HCT116 (cell line): ENCODE results near the gene ITIH3. TPM values are rescaled to one million over a fixed set of nuclear protein-coding genes. Genes with fewer than 3 reads are reported as not detected.

Experiments
- ATAC-seq: fragments of 200-7000 bp; cut with Tn5 transposase; 2 replicates; pipeline ENCODE4 v1.9.1; 2020; ENCODE audit warnings: mild to moderate bottlenecking, moderate library complexity
- BruUV-seq: library from RNA; stranded (reverse); fragments of 400-500 nt; replicated peaks from 2 replicates; lab custom pipeline; 2021; lab: Mats Ljungman, UMichigan
- CTCF ChIA-PET: fragments of 300-600 bp; sonication (Branson Sonifier 250); formaldehyde crosslinking; loops from one replicate; lab custom pipeline; 2021; ENCODE audit warnings: antibody characterized with exemption; lab: Charles Lee
- POLR2A ChIA-PET: fragments of 300-600, 350-600 bp; sonication (Branson Sonifier 250); formaldehyde crosslinking; loops from one replicate; lab custom pipeline; 2021; ENCODE audit warnings: antibody characterized with exemption; lab: Charles Lee
- RAD21 ChIA-PET, 2 experiments: fragments of 300-600 bp; sonication (Branson Sonifier 250); formaldehyde crosslinking; loops; one replicate each; lab custom pipeline; 2023; ENCODE audit warnings: low total read pairs in 2 of 2; ENCODE audit not compliant: uncharacterized antibody in 2 of 2, unreplicated experiment in 2 of 2, low non-redundant PET in 1 of 2; lab: Charles Lee
- DNase-seq: peaks from one replicate; pipeline ENCODE4 v3.0.0-alpha.2; 2010; ENCODE audit warnings: low read depth, low spot score
- H2AFZ ChIP-seq: fragments of 200-600 bp; shearing (Covaris generic), sonication (generic); 2 replicates; pipeline ENCODE4 v1.6.1; 2017; ENCODE audit warnings: low read depth, mixed run types, mixed read lengths, antibody characterized with exemption, low read length; ENCODE audit not compliant: poor library complexity, severe bottlenecking
- H3K27ac ChIP-seq: 2 replicates; pipeline ENCODE4 v1.5.1; 2012; ENCODE audit warnings: low read depth, low read length
- H3K27me3 ChIP-seq: fragments of 200-600 bp; sonication (generic); 2 replicates; pipeline ENCODE4 v1.6.1; 2016; ENCODE audit warnings: mixed run types, low read length, mixed read lengths; ENCODE audit not compliant: insufficient read depth
- H3K36me3 ChIP-seq, 2 experiments: fragments of 200-500 bp in 1 of 2; fragments of 200-600 bp in 1 of 2; sonication (Bioruptor generic) in 1 of 2; sonication (generic) in 1 of 2; 2 replicates each; pipeline versions ENCODE4 v1.5.1 to v1.6.1; 2014 to 2016; ENCODE audit warnings: low read length in 2 of 2, inconsistent platforms in 1 of 2, mixed read lengths in 1 of 2, mixed run types in 1 of 2; ENCODE audit not compliant: insufficient read depth in 2 of 2, control insufficient read depth in 1 of 2
- H3K4me1 ChIP-seq, 2 experiments: fragments of 200-600 bp in 1 of 2; sonication (generic) in 1 of 2; 2 replicates each; pipeline versions ENCODE4 v1.5.1 to v1.6.1; 2012 to 2017; ENCODE audit warnings: low read length in 2 of 2, inconsistent platforms in 1 of 2, mild to moderate bottlenecking in 1 of 2, mixed read lengths in 1 of 2, mixed run types in 1 of 2, moderate library complexity in 1 of 2; ENCODE audit not compliant: insufficient read depth in 2 of 2, control insufficient read depth in 1 of 2
- H3K4me2 ChIP-seq: fragments of 200-600 bp; sonication (generic); 2 replicates; pipeline ENCODE4 v1.6.1; 2017; ENCODE audit warnings: mixed run types, low read length, mixed read lengths
- H3K4me3 ChIP-seq, 2 experiments: fragments of 200-600 bp in 1 of 2; sonication (generic) in 1 of 2; replicated peaks in 1 of 2; 2 replicates each; pipeline ENCODE4 v1.5.1; 2011 to 2016; ENCODE audit warnings: low read length in 2 of 2, control low read depth in 1 of 2, low read depth in 1 of 2, mild to moderate bottlenecking in 1 of 2, mixed read lengths in 1 of 2, mixed run types in 1 of 2
- H3K79me2 ChIP-seq: fragments of 200-600 bp; sonication (generic); 2 replicates; pipeline ENCODE4 v1.6.1; 2017; ENCODE audit warnings: mild to moderate bottlenecking, mixed run types, low read length, moderate library complexity, mixed read lengths; ENCODE audit not compliant: insufficient read depth
- H3K9ac ChIP-seq: fragments of 200-600 bp; sonication (generic); 2 replicates; pipeline ENCODE4 v1.6.1; 2016; ENCODE audit warnings: low read length, mixed read lengths
- H3K9me2 ChIP-seq: fragments of 200-600 bp; sonication (generic), shearing (Covaris generic); 2 replicates; pipeline ENCODE4 v1.6.1; 2017; ENCODE audit warnings: mixed run types, mild to moderate bottlenecking, moderate library complexity; ENCODE audit not compliant: insufficient read depth
- H3K9me3 ChIP-seq, 2 experiments: fragments of 200-500 bp in 1 of 2; fragments of 200-600 bp in 1 of 2; sonication (Bioruptor generic) in 1 of 2; sonication (generic) in 1 of 2; 2 replicates each; pipeline ENCODE4 v1.6.1; 2014 to 2017; ENCODE audit warnings: low read length in 2 of 2, mixed read lengths in 2 of 2, inconsistent platforms in 1 of 2, low read depth in 1 of 2, mild to moderate bottlenecking in 1 of 2, mixed run types in 1 of 2, moderate library complexity in 1 of 2; ENCODE audit not compliant: control insufficient read depth in 1 of 2, insufficient read depth in 1 of 2
- H4K20me1 ChIP-seq: fragments of 200-600 bp; sonication (generic), shearing (Covaris generic); 2 replicates; pipeline ENCODE4 v1.6.1; 2017; ENCODE audit warnings: mixed run types, mild to moderate bottlenecking, moderate library complexity; ENCODE audit not compliant: insufficient read depth
- CBX3 ChIP-seq: IDR thresholded peaks from 2 replicates; pipeline ENCODE4 v1.6.1; 2012; ENCODE audit warnings: low read depth
- CEBPB ChIP-seq: IDR thresholded peaks from 2 replicates; pipeline ENCODE4 v1.6.1; 2012; ENCODE audit warnings: low read depth
- EZH2phosphoT487 ChIP-seq: fragments of 200-600 bp; IDR thresholded peaks from 2 replicates; pipeline ENCODE4 v1.6.1; 2018; ENCODE audit warnings: antibody characterized with exemption, borderline replicate concordance
- POLR2A ChIP-seq: IDR thresholded peaks from 2 replicates; pipeline ENCODE4 v1.7.0; 2011; ENCODE audit warnings: borderline replicate concordance; ENCODE audit not compliant: insufficient read depth, insufficient read length; ENCODE audit errors: extremely low read depth
- SIN3A ChIP-seq: IDR thresholded peaks from 2 replicates; pipeline ENCODE4 v1.6.1; 2012; ENCODE audit warnings: low read depth
- TCF7L2 ChIP-seq: IDR thresholded peaks from 2 replicates; pipeline ENCODE4 v1.7.0; 2011; ENCODE audit warnings: borderline replicate concordance, inconsistent platforms; ENCODE audit not compliant: insufficient read depth, insufficient read length; ENCODE audit errors: extremely low read depth
- ZFX ChIP-seq: fragments of 450-650 bp; IDR thresholded peaks from 2 replicates; pipeline ENCODE4 v1.6.1; 2017
- intact Hi-C: fragments of 100-400 bp; cut with micrococcal nuclease; formaldehyde crosslinking; loops from 2 replicates; pipeline ENCODE4 v1.10.0; 2022
- total RNA-seq: library from RNA; stranded (reverse); gene quantifications from one replicate; pipeline ENCODE4 v1.2.1, GENCODE V29; 2021; ENCODE audit not compliant: unreplicated experiment
- TF ChIP-seq, protein P1 (sequence below): IDR thresholded peaks from 2 replicates; pipeline ENCODE4 v1.6.1; 2012

ITIH3 gene
- total RNA-seq, 1 experiment from 2014 or later: 0.44 TPM

DNA sequence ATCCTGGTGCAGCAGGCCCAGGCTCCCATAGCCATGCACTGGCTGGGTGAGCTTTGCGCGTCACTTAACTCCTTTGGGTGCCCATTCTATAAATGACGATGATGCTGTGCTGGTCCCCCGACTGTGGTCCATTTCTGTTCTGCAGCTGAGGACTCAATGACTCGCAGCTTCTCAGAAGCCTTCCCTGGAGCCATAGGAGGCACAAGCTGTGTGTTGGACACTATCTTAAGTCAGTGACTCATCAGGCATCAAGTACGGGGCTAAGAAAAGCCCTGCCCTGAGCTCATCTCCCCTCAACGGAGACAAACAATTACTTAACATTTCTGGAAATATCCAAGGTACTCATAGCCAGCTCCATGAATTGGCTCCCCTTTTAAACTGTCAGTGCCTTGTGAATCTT, 54.0 kb downstream of the ITIH3 start:
- Histone ChIP-seq H3K4me1 (no peaks in the 10 kb centered on the region), H3K79me2 (no peaks in the 10 kb centered on the region), H3K9me2 (no peaks in the 10 kb centered on the region), H3K27ac (no peak overlapping the region), H4K20me1 (no peaks in the 10 kb centered on the region), H3K9me3 (no peaks in the 10 kb centered on the region), H3K27me3 (no peaks in the 10 kb centered on the region), H3K9ac (no peak overlapping the region), H3K4me3 (no peak overlapping the region), H3K4me2 (no peak overlapping the region), H2AFZ (no peak overlapping the region), H3K36me3 (peaks cover 0 to 4% of the 10 kb centered on the region in 2 experiments; a peak in 1 of 4 replicates)
- intact Hi-C loops: no loop called here
- BruUV-seq: no TSS peak
- TF ChIP-seq EZH2phosphoT487 (no peak), SIN3A (no peak), POLR2A (no peak), TCF7L2 (no peak), CEBPB (no peak), ZFX (no peak)
- TF ChIP-seq, protein P1, sequence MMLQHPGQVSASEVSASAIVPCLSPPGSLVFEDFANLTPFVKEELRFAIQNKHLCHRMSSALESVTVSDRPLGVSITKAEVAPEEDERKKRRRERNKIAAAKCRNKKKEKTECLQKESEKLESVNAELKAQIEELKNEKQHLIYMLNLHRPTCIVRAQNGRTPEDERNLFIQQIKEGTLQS: no peak
- DNase-seq (no peak), ATAC-seq (no peak)
- RAD21 ChIA-PET: no interaction called here
- POLR2A ChIA-PET: no interaction called here
- CTCF ChIA-PET: no interaction called here

DNA sequence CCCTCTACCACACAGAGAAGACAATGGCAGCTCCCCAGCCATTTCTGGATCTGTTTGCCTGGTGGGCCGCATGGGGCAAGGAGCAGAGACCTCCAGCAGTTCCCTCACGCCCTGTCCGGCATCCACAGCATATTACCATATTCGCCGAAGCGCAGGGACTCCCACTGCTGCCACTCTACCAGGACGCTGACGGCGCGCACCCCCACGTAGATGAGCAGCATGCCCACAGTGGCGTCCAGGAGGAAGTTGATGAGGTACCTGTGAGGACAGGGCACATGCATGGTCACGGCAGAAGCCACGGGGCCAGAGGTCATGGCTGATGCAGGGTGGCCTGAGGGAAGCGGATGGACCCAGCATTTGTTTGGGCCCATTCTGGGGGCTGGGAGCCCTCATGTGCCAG, 55.1 kb downstream of the ITIH3 start:
- no peak overlapping the region for H3K9ac ChIP-seq
- ChIA-PET RAD21 (no interaction called here), CTCF (no interaction called here), POLR2A (no interaction called here)
- BruUV-seq: no TSS peak
- H3K9me3 ChIP-seq: no peaks in the 10 kb centered on the region
- no peak for DNase-seq
- H3K4me3 ChIP-seq: no peak overlapping the region
- H3K79me2 ChIP-seq: no peaks in the 10 kb centered on the region
- no peak overlapping the region for H2AFZ ChIP-seq
- no peak overlapping the region for H3K27ac ChIP-seq
- intact Hi-C loops: loop anchor here (5.0 kb wide), 1 partner anchor 348 kb away; no protein-coding TSS in a partner anchor
- no peak for ATAC-seq
- no peaks in the 10 kb centered on the region for H3K4me1 ChIP-seq
- no peak for TF ChIP-seq CBX3
- peaks cover 0 to 4% of the 10 kb centered on the region in 2 experiments; a peak in 1 of 4 replicates for H3K36me3 ChIP-seq
- no peaks in the 10 kb centered on the region for H3K27me3 ChIP-seq
- no peak overlapping the region for H3K4me2 ChIP-seq
- no peaks in the 10 kb centered on the region for H3K9me2 ChIP-seq
- no peaks in the 10 kb centered on the region for H4K20me1 ChIP-seq
